A549 (cell line): ENCODE data around the gene MLXIPL. TPM values are rescaled to one million over a fixed set of nuclear protein-coding genes. Genes with fewer than 3 reads are reported as not detected.
"Not testable (repeated sequence)": the region's sequence is repeated elsewhere in the genome, so short reads cannot be mapped to it uniquely, and the experiment has no call there.

Source experiments
- ATAC-seq, 2 experiments: fragments of 200-7000 bp in 1 of 2; fragments of >200 bp in 1 of 2; cut with Nextera tagmentation in 1 of 2; cut with Tn5 transposase in 1 of 2; 3 replicates each; pipeline versions ENCODE4 v1.8.0 to v1.9.1; 2018 to 2020; ENCODE audit warnings: mild to moderate bottlenecking in 1 of 2, moderate library complexity in 1 of 2
- CTCF ChIA-PET: fragments of 300-600 bp; sonication (Branson Sonifier 250); formaldehyde crosslinking; extraction: SDS; loops from one replicate; lab custom pipeline; 2021; ENCODE audit warnings: antibody characterized with exemption, inconsistent platforms; lab: Yijun Ruan, JAX
- POLR2A ChIA-PET: fragments of 350-600 bp; formaldehyde crosslinking; extraction: SDS; loops from one replicate; lab custom pipeline; 2021; ENCODE audit warnings: antibody characterized with exemption, inconsistent platforms; lab: Yijun Ruan, JAX
- DNase-seq, 2 experiments: peaks; one replicate each; pipeline versions ENCODE4 v3.0.0 to v3.0.0-alpha.2; 2011 to 2016; ENCODE audit warnings: low read depth in 1 of 2, low spot score in 1 of 2
- FAIRE-seq: peaks from 2 replicates; lab custom pipeline; 2011; peaks lifted over from hg19 to GRCh38; lab: Jason Lieb, UNC
- H3K27ac ChIP-seq, 2 experiments: fragments of >200 bp; sonication (Bioruptor Twin); formaldehyde crosslinking; 3 replicates each; pipeline ENCODE4 v1.5.1; 2016 to 2017
- H3K4me1 ChIP-seq: fragments of >200 bp; sonication (Bioruptor Twin); formaldehyde crosslinking; 3 replicates; pipeline ENCODE4 v1.6.1; 2016
- H3K4me2 ChIP-seq: fragments of >200 bp; sonication (Bioruptor Twin); formaldehyde crosslinking; 3 replicates; pipeline ENCODE4 v1.6.1; 2016
- H3K4me3 ChIP-seq: fragments of >200 bp; sonication (Bioruptor Twin); formaldehyde crosslinking; 3 replicates; pipeline ENCODE4 v1.5.1; 2016
- H3K9me3 ChIP-seq: fragments of >200 bp; sonication (Bioruptor Twin); formaldehyde crosslinking; 3 replicates; pipeline ENCODE4 v1.6.1; 2016
- BHLHE40 ChIP-seq: IDR thresholded peaks from 2 replicates; pipeline ENCODE4 v1.6.1; 2012; ENCODE audit warnings: low read depth, low read length, inconsistent platforms
- CBX8 ChIP-seq: fragments of 200-600 bp; sonication (generic); IDR thresholded peaks from 2 replicates; pipeline ENCODE4 v1.6.1; 2016
- CEBPB ChIP-seq, 2 experiments: fragments of >200 bp in 1 of 2; sonication (Bioruptor Twin) in 1 of 2; formaldehyde crosslinking in 1 of 2; IDR thresholded peaks; 2 replicates each; pipeline ENCODE4 v1.6.1; 2012 to 2016
- CHD4 ChIP-seq: fragments of 200-600 bp; sonication (generic); IDR thresholded peaks from 2 replicates; pipeline ENCODE4 v1.6.1; 2016; ENCODE audit warnings: antibody characterized with exemption, mild to moderate bottlenecking, borderline replicate concordance
- FOXS1 ChIP-seq: fragments of 250-450 bp; sonication (Bioruptor Pico); IDR thresholded peaks from 2 replicates; pipeline ENCODE4 v1.5.0; 2020; ENCODE audit warnings: mild to moderate bottlenecking, moderate library complexity
- GATA3 ChIP-seq: IDR thresholded peaks from 2 replicates; pipeline ENCODE4 v1.6.1; 2012; ENCODE audit warnings: borderline replicate concordance
- HOXB13 ChIP-seq: fragments of 250-450 bp; sonication (Bioruptor Pico); IDR thresholded peaks from 2 replicates; pipeline ENCODE4 v1.5.0; 2020; ENCODE audit warnings: low read depth, mild to moderate bottlenecking, moderate library complexity
- KDM5A ChIP-seq: fragments of 200-600 bp; sonication (generic); IDR thresholded peaks from 2 replicates; pipeline ENCODE4 v1.6.1; 2016; ENCODE audit warnings: antibody characterized with exemption, mild to moderate bottlenecking
- WGBS: methylation state at CpG from one replicate; pipeline ENCODE4 v1.1.6; 2017; ENCODE audit errors: missing lambda C conversion rate; 5-methylcytosine and 5-hydroxymethylcytosine counted together
- polyA plus RNA-seq, 4 experiments: library from polyadenylated mRNA; depleted of rRNA in 3 of 4; stranded (reverse); fragments of >200 nt; fragmentation: RNase III in 1 of 4; extraction: RNeasy Plus Mini Kit Qiagen cat#74134 plus additional on column Dnase treatment in 1 of 4; gene quantifications; 2 replicates in 3 of 4; 3 replicates in 1 of 4; pipeline ENCODE4 v1.2.3, GENCODE V29; 2011 to 2017
- TF ChIP-seq, protein P1 (sequence below): fragments of 250-450 bp; sonication (Bioruptor Pico); IDR thresholded peaks from 2 replicates; pipeline ENCODE4 v1.5.0; 2021; ENCODE audit warnings: mild to moderate bottlenecking, moderate library complexity, borderline replicate concordance
- TF ChIP-seq, protein P2 (sequence below): fragments of 200-600 bp; sonication (generic); IDR thresholded peaks from 2 replicates; pipeline ENCODE4 v1.6.1; 2016; ENCODE audit warnings: antibody characterized with exemption, mild to moderate bottlenecking, moderate library complexity
- TF ChIP-seq, protein P3 (sequence below): IDR thresholded peaks from 2 replicates; pipeline ENCODE4 v1.6.1; 2012
- TF ChIP-seq, protein P4 (sequence below): IDR thresholded peaks from 2 replicates; pipeline ENCODE4 v1.6.1; 2012; ENCODE audit warnings: low read depth, borderline replicate concordance

MLXIPL gene
- polyA plus RNA-seq, 2 of the 4 experiments (the other 2 are of a cell fraction), result 1.4 to 3.3 TPM

DNA sequence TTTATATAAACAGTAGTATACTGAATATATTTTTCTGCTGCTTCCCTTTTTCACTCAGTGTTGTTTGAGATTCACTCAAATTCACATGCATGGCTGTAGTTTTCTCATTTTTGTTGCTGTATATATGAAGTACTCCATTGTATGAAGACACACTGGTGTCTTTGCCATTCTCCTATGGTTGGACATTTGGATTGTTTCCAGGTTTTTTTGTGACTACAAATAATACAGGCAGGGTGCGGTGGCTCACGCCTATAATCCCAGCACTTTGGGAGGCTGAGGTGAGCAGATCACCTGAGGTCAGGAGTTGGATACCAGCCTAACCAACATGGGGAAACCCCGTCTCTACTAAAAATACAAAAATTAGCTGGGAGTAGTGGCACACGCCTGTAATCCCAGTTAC lies 36.3 kb upstream of the MLXIPL start:
- peaks cover 10% of the 10 kb centered on the region; the same call in 1 of the 3 replicates for H3K4me1 ChIP-seq
- ATAC-seq, FAIRE-seq, H3K4me3 ChIP-seq, H3K4me2 ChIP-seq, DNase-seq, H3K27ac ChIP-seq, POLR2A ChIA-PET, H3K9me3 ChIP-seq: not testable (repeated sequence)
- CTCF ChIA-PET, result interaction anchor here (1.4 to 2.4 kb wide), 4 partner anchors 9 to 65 kb away, joined by 4 to 10 read pairs (median 6); no protein-coding TSS in a partner anchor
- WGBS, result 59% methylated on average over 4 of the region's 4 CpGs

DNA sequence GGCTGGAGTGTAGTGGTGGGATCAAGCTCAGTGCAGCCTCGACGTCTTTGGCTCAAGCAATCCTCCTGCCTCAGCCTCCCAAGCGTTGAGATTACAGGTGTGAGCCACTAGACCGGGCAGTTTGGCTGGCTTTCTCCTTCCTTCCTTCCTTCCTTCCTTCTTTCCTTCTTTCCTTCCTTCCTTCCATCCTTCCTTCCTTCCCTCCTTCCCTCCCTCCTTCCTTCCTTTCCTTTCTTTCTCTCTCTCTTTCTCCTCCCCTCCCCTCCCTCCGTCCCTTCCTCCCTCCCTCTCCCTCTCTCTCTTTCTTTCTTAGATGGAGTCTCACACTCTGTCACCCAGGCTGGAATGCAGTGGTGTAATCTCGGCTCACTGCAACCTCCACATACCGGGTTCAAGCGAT lies 35.7 kb upstream of the MLXIPL start:
- ATAC-seq (no peak), DNase-seq (no peak), FAIRE-seq (no peak)
- H3K27ac ChIP-seq, result no peak overlapping the region
- peaks cover 4% of the 10 kb centered on the region; the same call in 1 of the 3 replicates for H3K4me1 ChIP-seq
- TF ChIP-seq, protein P1, sequence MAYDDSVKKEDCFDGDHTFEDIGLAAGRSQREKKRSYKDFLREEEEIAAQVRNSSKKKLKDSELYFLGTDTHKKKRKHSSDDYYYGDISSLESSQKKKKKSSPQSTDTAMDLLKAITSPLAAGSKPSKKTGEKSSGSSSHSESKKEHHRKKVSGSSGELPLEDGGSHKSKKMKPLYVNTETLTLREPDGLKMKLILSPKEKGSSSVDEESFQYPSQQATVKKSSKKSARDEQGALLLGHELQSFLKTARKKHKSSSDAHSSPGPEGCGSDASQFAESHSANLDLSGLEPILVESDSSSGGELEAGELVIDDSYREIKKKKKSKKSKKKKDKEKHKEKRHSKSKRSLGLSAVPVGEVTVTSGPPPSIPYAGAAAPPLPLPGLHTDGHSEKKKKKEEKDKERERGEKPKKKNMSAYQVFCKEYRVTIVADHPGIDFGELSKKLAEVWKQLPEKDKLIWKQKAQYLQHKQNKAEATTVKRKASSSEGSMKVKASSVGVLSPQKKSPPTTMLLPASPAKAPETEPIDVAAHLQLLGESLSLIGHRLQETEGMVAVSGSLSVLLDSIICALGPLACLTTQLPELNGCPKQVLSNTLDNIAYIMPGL, result no peak
- TF ChIP-seq KDM5A (no peak), CHD4 (no peak), GATA3 (no peak), FOXS1 (CRISPR knock-in tag) (no peak), CEBPB (IDR thresholded peaks at IDR 0.05) (no peak), BHLHE40 (no peak), HOXB13 (CRISPR knock-in tag) (no peak), CBX8 (no peak)
- TF ChIP-seq, protein P2, sequence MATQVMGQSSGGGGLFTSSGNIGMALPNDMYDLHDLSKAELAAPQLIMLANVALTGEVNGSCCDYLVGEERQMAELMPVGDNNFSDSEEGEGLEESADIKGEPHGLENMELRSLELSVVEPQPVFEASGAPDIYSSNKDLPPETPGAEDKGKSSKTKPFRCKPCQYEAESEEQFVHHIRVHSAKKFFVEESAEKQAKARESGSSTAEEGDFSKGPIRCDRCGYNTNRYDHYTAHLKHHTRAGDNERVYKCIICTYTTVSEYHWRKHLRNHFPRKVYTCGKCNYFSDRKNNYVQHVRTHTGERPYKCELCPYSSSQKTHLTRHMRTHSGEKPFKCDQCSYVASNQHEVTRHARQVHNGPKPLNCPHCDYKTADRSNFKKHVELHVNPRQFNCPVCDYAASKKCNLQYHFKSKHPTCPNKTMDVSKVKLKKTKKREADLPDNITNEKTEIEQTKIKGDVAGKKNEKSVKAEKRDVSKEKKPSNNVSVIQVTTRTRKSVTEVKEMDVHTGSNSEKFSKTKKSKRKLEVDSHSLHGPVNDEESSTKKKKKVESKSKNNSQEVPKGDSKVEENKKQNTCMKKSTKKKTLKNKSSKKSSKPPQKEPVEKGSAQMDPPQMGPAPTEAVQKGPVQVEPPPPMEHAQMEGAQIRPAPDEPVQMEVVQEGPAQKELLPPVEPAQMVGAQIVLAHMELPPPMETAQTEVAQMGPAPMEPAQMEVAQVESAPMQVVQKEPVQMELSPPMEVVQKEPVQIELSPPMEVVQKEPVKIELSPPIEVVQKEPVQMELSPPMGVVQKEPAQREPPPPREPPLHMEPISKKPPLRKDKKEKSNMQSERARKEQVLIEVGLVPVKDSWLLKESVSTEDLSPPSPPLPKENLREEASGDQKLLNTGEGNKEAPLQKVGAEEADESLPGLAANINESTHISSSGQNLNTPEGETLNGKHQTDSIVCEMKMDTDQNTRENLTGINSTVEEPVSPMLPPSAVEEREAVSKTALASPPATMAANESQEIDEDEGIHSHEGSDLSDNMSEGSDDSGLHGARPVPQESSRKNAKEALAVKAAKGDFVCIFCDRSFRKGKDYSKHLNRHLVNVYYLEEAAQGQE, result no peak
- TF ChIP-seq, protein P3, sequence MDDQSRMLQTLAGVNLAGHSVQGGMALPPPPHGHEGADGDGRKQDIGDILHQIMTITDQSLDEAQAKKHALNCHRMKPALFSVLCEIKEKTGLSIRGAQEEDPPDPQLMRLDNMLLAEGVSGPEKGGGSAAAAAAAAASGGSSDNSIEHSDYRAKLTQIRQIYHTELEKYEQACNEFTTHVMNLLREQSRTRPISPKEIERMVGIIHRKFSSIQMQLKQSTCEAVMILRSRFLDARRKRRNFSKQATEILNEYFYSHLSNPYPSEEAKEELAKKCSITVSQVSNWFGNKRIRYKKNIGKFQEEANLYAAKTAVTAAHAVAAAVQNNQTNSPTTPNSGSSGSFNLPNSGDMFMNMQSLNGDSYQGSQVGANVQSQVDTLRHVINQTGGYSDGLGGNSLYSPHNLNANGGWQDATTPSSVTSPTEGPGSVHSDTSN, result no peak
- TF ChIP-seq, protein P4, sequence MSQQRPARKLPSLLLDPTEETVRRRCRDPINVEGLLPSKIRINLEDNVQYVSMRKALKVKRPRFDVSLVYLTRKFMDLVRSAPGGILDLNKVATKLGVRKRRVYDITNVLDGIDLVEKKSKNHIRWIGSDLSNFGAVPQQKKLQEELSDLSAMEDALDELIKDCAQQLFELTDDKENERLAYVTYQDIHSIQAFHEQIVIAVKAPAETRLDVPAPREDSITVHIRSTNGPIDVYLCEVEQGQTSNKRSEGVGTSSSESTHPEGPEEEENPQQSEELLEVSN, result no peak
- H3K4me3 ChIP-seq, result no peak overlapping the region
- H3K4me2 ChIP-seq, result no peak overlapping the region
- H3K9me3 ChIP-seq, result peaks cover 7% of the 10 kb centered on the region
- ChIA-PET POLR2A (no interaction called here), CTCF (interaction anchor here (0.6 to 2.6 kb wide), 7 partner anchors 9 to 148 kb away, joined by 3 to 8 read pairs (median 4); no protein-coding TSS in a partner anchor)
- 40% methylated on average over 8 of the region's 8 CpGs for WGBS

DNA sequence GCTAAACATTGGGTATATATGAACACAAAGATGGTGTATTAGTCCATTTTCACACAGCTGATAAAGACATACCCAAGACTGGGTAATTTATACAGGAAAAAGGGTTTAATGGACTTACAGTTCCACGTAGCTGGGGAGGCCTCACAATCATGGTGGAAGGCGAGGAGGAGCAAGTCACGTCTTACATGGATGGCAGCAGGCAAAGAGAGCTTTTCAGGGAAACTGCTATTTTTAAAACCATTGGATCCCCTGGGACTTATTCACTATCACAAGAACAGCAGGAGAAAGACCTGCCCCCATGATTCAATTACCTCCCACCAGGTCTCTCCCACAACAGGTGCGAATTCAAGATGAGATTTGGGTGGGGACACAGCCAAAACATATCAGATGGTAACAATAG lies 31.0 kb upstream of the MLXIPL start:
- POLR2A ChIA-PET, DNase-seq, ATAC-seq, H3K9me3 ChIP-seq, H3K4me2 ChIP-seq, FAIRE-seq, H3K4me1 ChIP-seq, H3K4me3 ChIP-seq, H3K27ac ChIP-seq: not testable (repeated sequence)
- WGBS, result 62% methylated on average over 4 of the region's 4 CpGs
- CTCF ChIA-PET, result interaction anchor here (0.7 to 3.8 kb wide), 3 partner anchors 13 to 70 kb away, joined by 3 to 15 read pairs (median 3); partner anchors contain the start of gene VPS37D
